ENCODE measurements around the gene HDDC3. TPM values are rescaled to one million over a fixed set of nuclear protein-coding genes. Genes with fewer than 3 reads are reported as not detected.
A peak's percentile ranks its signal among the peaks of the same experiment; 100 is the strongest.

Gene HDDC3
- total and polyA plus RNA-seq, 8 donors: 12.1 to 22.1 (median 19.2) TPM; not detected in 2

DNA sequence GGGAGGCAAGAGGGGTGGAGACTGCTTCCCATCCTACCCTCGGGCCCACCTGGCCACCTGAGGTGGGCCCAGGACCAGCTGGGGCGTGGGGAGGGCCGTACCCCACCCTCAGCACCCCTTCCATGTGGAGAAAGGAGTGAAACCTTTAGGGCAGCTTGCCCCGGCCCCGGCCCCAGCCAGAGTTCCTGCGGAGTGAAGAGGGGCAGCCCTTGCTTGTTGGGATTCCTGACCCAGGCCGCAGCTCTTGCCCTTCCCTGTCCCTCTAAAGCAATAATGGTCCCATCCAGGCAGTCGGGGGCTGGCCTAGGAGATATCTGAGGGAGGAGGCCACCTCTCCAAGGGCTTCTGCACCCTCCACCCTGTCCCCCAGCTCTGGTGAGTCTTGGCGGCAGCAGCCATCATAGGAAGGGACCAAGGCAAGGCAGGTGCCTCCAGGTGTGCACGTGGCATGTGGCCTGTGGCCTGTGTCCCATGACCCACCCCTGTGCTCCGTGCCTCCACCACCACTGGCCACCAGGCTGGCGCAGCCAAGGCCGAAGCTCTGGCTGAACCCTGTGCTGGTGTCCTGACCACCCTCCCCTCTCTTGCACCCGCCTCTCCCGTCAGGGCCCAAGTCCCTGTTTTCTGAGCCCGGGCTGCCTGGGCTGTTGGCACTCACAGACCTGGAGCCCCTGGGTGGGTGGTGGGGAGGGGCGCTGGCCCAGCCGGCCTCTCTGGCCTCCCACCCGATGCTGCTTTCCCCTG, 50.2 kb downstream of the HDDC3 start:
- intact Hi-C loops (cut with DNase I; ENCODE audit: low total_unique reads): loop anchor here (5.0 kb wide), 1 partner anchor 165 kb away; the partner anchor contains the start of gene BLM
- Histone ChIP-seq H3K9me3 (no peaks in the 10 kb centered on the region), H3K27me3 (no peaks in the 10 kb centered on the region), H3K27ac (peak overlapping the region in 3 of 5 donors; percentile 92 to 96 (median 92)), H3K36me3 (peaks cover 50 to 62% (median 59%) of the 10 kb centered on the region in 4 donors), H3K4me3 (no peak overlapping the region), H3K4me1 (peaks cover 29 to 49% (median 43%) of the 10 kb centered on the region in 4 donors)
- TF ChIP-seq POLR2AphosphoS5 (IDR thresholded peaks at IDR 0.05) (no peak), CTCF (IDR thresholded peaks at IDR 0.05) (no peak), POLR2A (IDR thresholded peaks at IDR 0.05) (no peak), EP300 (IDR thresholded peaks at IDR 0.05) (no peak)
- 85 to 92% (median 88%) methylated on average over 17 to 19 of the region's 19 CpGs for WGBS, 5 donors
- DNase-seq: no peak

GRCh38 chr15:90881181-90881977, 51.0 kb downstream of the HDDC3 start:
- intact Hi-C loops (cut with DNase I; ENCODE audit: low total_unique reads): loop anchor here (5.0 kb wide), 1 partner anchor 164 kb away; the partner anchor contains the start of gene BLM
- WGBS, 5 donors: 76 to 89% (median 82%) methylated on average over 19 to 35 of the region's 35 CpGs
- no peaks in the 10 kb centered on the region for H3K9me3 ChIP-seq
- H3K27me3 ChIP-seq: no peaks in the 10 kb centered on the region
- no peak overlapping the region for H3K4me3 ChIP-seq
- H3K36me3 ChIP-seq: peaks cover 58 to 65% (median 62%) of the 10 kb centered on the region in 4 donors
- H3K27ac ChIP-seq: no peak overlapping the region
- no peak for TF ChIP-seq CTCF (IDR thresholded peaks at IDR 0.05)
- no peak for TF ChIP-seq POLR2A (IDR thresholded peaks at IDR 0.05)
- peaks cover 29 to 43% (median 37%) of the 10 kb centered on the region in 4 donors for H3K4me1 ChIP-seq
- DNase-seq: no peak

DNA sequence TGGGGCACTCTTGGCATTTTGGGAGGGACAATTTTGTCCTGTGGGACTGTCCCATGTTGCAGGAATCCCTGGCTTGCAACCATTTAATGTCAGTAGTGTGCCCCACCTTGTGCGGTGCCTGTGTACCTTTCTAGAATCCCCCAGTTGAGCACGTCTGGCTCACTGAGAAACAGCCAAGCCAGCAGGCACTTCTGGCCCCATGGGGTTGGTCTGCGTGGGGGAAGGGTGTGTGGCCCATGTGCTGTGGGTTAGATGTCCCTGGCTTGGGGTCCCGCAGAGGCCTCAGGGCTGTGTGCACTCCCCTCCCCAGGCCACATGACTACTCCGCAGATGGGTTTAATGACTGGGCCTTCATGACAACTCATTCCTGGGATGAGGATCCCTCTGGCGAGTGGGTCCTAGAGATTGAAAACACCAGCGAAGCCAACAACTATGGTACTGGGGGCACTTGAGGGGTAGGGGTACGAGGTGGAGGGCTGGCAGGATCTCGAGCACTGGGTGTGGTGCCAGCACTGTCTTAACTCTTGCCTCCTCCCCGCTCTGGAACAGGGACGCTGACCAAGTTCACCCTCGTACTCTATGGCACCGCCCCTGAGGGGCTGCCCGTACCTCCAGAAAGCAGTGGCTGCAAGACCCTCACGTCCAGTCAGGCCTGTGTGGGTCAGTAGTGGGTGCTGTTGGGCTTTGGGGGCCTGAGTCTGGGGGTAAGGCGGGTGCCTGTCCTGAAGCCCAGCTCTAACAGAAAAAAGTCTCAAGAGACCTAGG, 51.8 kb downstream of the HDDC3 start:
- Histone ChIP-seq H3K27me3 (no peaks in the 10 kb centered on the region), H3K4me3 (no peak overlapping the region), H3K36me3 (peaks cover 63 to 74% (median 70%) of the 10 kb centered on the region in 4 donors), H3K27ac (no peak overlapping the region), H3K9me3 (no peaks in the 10 kb centered on the region), H3K4me1 (peaks cover 26 to 36% (median 28%) of the 10 kb centered on the region in 4 donors)
- no peak for DNase-seq
- WGBS, 5 donors: 84 to 93% (median 90%) methylated on average over 9 to 16 of the region's 16 CpGs
- TF ChIP-seq POLR2AphosphoS5 (IDR thresholded peaks at IDR 0.05): no peak
- TF ChIP-seq EP300 (IDR thresholded peaks at IDR 0.05): no peak
- TF ChIP-seq POLR2A (IDR thresholded peaks at IDR 0.05): no peak
- TF ChIP-seq CTCF (IDR thresholded peaks at IDR 0.05): no peak
- intact Hi-C loops (cut with DNase I; ENCODE audit: low total_unique reads): loop anchor here (5.0 kb wide), 1 partner anchor 163 kb away; the partner anchor contains the start of gene BLM

Small RNAs within 50 kb of the gene (small RNA-seq; reads per million reads assigned to genes)
- gene RF00019: 0 reads per million in 4 donors

Other genes with a start within 250 kb of the HDDC3 start
- 10 to 100 TPM in 1 of 5 donors, 1 to 10 TPM in 4; 1.8 to 10.5 (median 4.6) TPM for gene BLM, start 215.2 kb downstream of the HDDC3 start, total RNA-seq
- gene BLM, start 215.2 kb downstream of the HDDC3 start, polyA plus RNA-seq: 1 to 10 TPM; 1.1 to 2.9 (median 2.3) TPM
- 10 to 100 TPM; 32.7 to 81.1 (median 56.4) TPM for gene FURIN, start 64.0 kb downstream of the HDDC3 start, total RNA-seq
- gene FURIN, start 64.0 kb downstream of the HDDC3 start, polyA plus RNA-seq: 10 to 100 TPM; 13.7 to 26.3 (median 21.0) TPM
- gene FES, start 48.0 kb downstream of the HDDC3 start, total RNA-seq: 10 to 100 TPM; 13.8 to 49.1 (median 25.1) TPM
- gene FES, start 48.0 kb downstream of the HDDC3 start, polyA plus RNA-seq: 10 to 100 TPM in 1 of 3 donors, 1 to 10 TPM in 2; 8.0 to 11.8 (median 8.9) TPM
- 100 to 1,000 TPM in 3 of 5 donors, 10 to 100 TPM in 2; 30.5 to 286 (median 201) TPM for gene MAN2A2, start 29.2 kb downstream of the HDDC3 start, total RNA-seq
- gene MAN2A2, start 29.2 kb downstream of the HDDC3 start, polyA plus RNA-seq: 10 to 100 TPM in 2 of 3 donors, 1 to 10 TPM in 1; 2.9 to 16.4 (median 16.0) TPM
- gene UNC45A, start 2.7 kb upstream of the HDDC3 start, total RNA-seq: 10 to 100 TPM; 28.0 to 63.8 (median 45.0) TPM
- gene UNC45A, start 2.7 kb upstream of the HDDC3 start, polyA plus RNA-seq: 10 to 100 TPM; 35.7 to 62.7 (median 40.9) TPM
- gene RCCD1, start 22.3 kb upstream of the HDDC3 start, total RNA-seq: 10 to 100 TPM in 2 of 5 donors, 1 to 10 TPM in 3; 2.2 to 98.5 (median 8.8) TPM
- gene RCCD1, start 22.3 kb upstream of the HDDC3 start, polyA plus RNA-seq: 10 to 100 TPM in 1 of 3 donors, 1 to 10 TPM in 2; 6.1 to 11.3 (median 6.7) TPM
- 10 to 100 TPM in 4 of 5 donors, 1 to 10 TPM in 1; 8.2 to 60.7 (median 25.8) TPM for gene PRC1, start 62.0 kb upstream of the HDDC3 start, total RNA-seq
- gene PRC1, start 62.0 kb upstream of the HDDC3 start, polyA plus RNA-seq: 10 to 100 TPM in 2 of 3 donors, 1 to 10 TPM in 1; 9.0 to 33.5 (median 16.8) TPM
- 10 to 100 TPM in 2 of 5 donors, 1 to 10 TPM in 3; 1.2 to 23.2 (median 7.5) TPM for gene VPS33B, start 90.0 kb upstream of the HDDC3 start, total RNA-seq
- gene VPS33B, start 90.0 kb upstream of the HDDC3 start, polyA plus RNA-seq: 10 to 100 TPM; 12.6 to 13.0 (median 12.6) TPM
- gene SV2B, start 167.7 kb upstream of the HDDC3 start, total RNA-seq: 1 to 10 TPM in 1 of 5 donors, under 1 TPM in 2, not detected in 2; 0.14 to 1.7 (median 0.45) TPM
- gene SV2B, start 167.7 kb upstream of the HDDC3 start, polyA plus RNA-seq: under 1 TPM in 2 of 3 donors, not detected in 1; 0.06 to 0.23 TPM

Data from stomach (tissue), 9 donors.